HG02678 (cell line): Measurements from ENCODE around the gene NUB1.
A peak's percentile ranks its signal among the peaks of the same experiment; 100 is the strongest.
"Not testable (repeated sequence)": the region's sequence is repeated elsewhere in the genome, so short reads cannot be mapped to it uniquely, and the experiment has no call there.

ENCODE experiments used
- ATAC-seq: cut with Tn5 transposase; IDR thresholded peaks from one replicate; pipeline ENCODE4 v1.9.1; 2021; ENCODE audit warnings: mild to moderate bottlenecking, moderate library complexity; ENCODE audit not compliant: unreplicated experiment

NUB1 gene

GRCh38 chr7:151341357-151342101 is at the start of gene NUB1:
NUB1 (plus strand) TSS chr7:151341812; CDS start chr7:151345350, 3,538 bp downstream.
- ATAC-seq = peak; percentile 62

GRCh38 chr7:151292850-151293249 is 48.8 kb upstream of the NUB1 start:
- ATAC-seq = no peak

- ATAC-seq = no peak
Observed at GRCh38 chr7:151296202-151296992, 45.2 kb upstream of the NUB1 start.

GRCh38 chr7:151298765-151299164 is 42.8 kb upstream of the NUB1 start:
- no peak for ATAC-seq

- ATAC-seq = no peak
Observed at GRCh38 chr7:151299530-151299929, 42.1 kb upstream of the NUB1 start.

- ATAC-seq = no peak
Observed at GRCh38 chr7:151299940-151300645, 41.5 kb upstream of the NUB1 start.

GRCh38 chr7:151301471-151302462 is 39.8 kb upstream of the NUB1 start:
- ATAC-seq = no peak

- ATAC-seq = not testable (repeated sequence)
Observed at GRCh38 chr7:151304251-151304650, 37.4 kb upstream of the NUB1 start.

GRCh38 chr7:151304856-151305255 is 36.8 kb upstream of the NUB1 start:
- ATAC-seq = no peak

- no peak for ATAC-seq
Observed at GRCh38 chr7:151306374-151306773, 35.2 kb upstream of the NUB1 start.

- ATAC-seq = no peak
Observed at GRCh38 chr7:151306860-151307259, 34.8 kb upstream of the NUB1 start.

GRCh38 chr7:151307536-151307935 is 34.1 kb upstream of the NUB1 start:
- no peak for ATAC-seq

GRCh38 chr7:151308256-151308655 is 33.4 kb upstream of the NUB1 start:
- no peak for ATAC-seq

- no peak for ATAC-seq
Observed at GRCh38 chr7:151308791-151309190, 32.8 kb upstream of the NUB1 start.

- no peak for ATAC-seq
Observed at GRCh38 chr7:151309311-151309710, 32.3 kb upstream of the NUB1 start.

GRCh38 chr7:151310578-151310977 is 31.0 kb upstream of the NUB1 start:
- ATAC-seq = no peak

GRCh38 chr7:151311294-151311864 is 30.2 kb upstream of the NUB1 start:
- no peak for ATAC-seq

- no peak for ATAC-seq
Observed at GRCh38 chr7:151312356-151312755, 29.3 kb upstream of the NUB1 start.

- ATAC-seq = no peak
Observed at GRCh38 chr7:151312831-151313809, 28.5 kb upstream of the NUB1 start.
